HEK293 (cell line): ENCODE results near the gene JPH4.

Experiments
- PRDM1 ChIP-seq: fragments of 450-650 bp; formaldehyde crosslinking; IDR thresholded peaks from 2 replicates; pipeline ENCODE4; 2016; ENCODE audit warnings: missing biosample characterization, missing genetic modification characterization
- ZBTB49 ChIP-seq: fragments of 450-650 bp; formaldehyde crosslinking; IDR thresholded peaks from 2 replicates; pipeline ENCODE4 v1.5.1; 2016; ENCODE audit warnings: missing biosample characterization, missing genetic modification characterization, low read depth
- ZFP3 ChIP-seq: fragments of 450-650 bp; formaldehyde crosslinking; IDR thresholded peaks from 2 replicates; pipeline ENCODE4 v1.5.1; 2016; ENCODE audit warnings: low read depth, missing biosample characterization, missing genetic modification characterization
- ZNF529 ChIP-seq: fragments of 450-650 bp; formaldehyde crosslinking; IDR thresholded peaks from 2 replicates; pipeline ENCODE4 v1.5.1; 2017; ENCODE audit warnings: missing genetic modification characterization, missing biosample characterization; ENCODE audit not compliant: insufficient replicate concordance
- ZNF558 ChIP-seq: fragments of 450-650 bp; formaldehyde crosslinking; IDR thresholded peaks from 2 replicates; pipeline ENCODE4 v1.5.1; 2016; ENCODE audit warnings: missing biosample characterization, missing genetic modification characterization
- ZNF600 ChIP-seq: fragments of 450-650 bp; formaldehyde crosslinking; IDR thresholded peaks from 2 replicates; pipeline ENCODE4 v1.5.1; 2016; ENCODE audit warnings: missing biosample characterization, missing genetic modification characterization
- TF ChIP-seq, protein P1 (sequence below): fragments of 450-650 bp; formaldehyde crosslinking; IDR thresholded peaks from 2 replicates; pipeline ENCODE4 v1.5.1; 2016; ENCODE audit warnings: missing biosample characterization, missing genetic modification characterization
- TF ChIP-seq, protein P2 (sequence below): fragments of 450-650 bp; formaldehyde crosslinking; IDR thresholded peaks from 2 replicates; pipeline ENCODE4 v1.5.1; 2016; ENCODE audit warnings: missing biosample characterization, missing genetic modification characterization, borderline replicate concordance
- TF ChIP-seq, protein P3 (sequence below): fragments of 450-650 bp; formaldehyde crosslinking; IDR thresholded peaks from 2 replicates; pipeline ENCODE4 v1.5.1; 2016; ENCODE audit warnings: missing biosample characterization, missing genetic modification characterization

DNA sequence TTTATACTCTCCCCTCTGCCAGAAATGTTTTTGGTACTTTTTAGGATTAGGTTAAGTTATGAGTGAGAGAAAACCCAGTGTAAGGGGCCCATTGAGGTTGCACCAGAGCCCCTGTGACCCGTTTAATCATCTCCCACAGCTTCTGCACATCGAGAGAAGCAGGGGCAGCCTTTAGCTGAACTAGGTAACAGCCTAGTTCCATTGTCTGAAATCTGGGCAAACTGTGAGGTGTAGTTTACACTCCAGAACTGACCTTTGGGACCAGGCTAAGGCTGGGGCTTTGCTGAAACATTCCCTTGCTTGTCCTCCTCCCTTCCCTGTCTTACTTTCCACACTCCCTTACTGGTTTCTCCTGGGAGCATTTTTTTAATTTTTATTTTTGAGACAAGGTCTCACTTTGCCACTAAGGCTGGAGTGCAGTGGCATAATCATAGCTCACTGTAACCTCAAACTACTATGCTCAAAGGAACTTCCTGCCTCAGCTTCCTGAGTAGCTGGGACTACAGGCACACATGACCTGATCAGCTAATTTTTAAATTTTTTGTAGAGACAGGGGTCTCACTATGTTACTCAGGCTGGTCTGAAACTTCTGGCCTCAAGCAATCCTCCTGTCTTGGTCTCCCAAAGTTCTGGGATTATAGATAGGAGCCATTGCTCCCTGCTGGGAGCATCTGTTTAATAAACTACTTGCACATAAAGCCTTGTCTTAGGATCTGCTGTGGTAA, 31.7 kb upstream of the JPH4 start:
- no peak for TF ChIP-seq ZNF529 (tag by site-specific recombination)
- no peak for TF ChIP-seq ZFP3 (tag by site-specific recombination)
- TF ChIP-seq, protein P1, sequence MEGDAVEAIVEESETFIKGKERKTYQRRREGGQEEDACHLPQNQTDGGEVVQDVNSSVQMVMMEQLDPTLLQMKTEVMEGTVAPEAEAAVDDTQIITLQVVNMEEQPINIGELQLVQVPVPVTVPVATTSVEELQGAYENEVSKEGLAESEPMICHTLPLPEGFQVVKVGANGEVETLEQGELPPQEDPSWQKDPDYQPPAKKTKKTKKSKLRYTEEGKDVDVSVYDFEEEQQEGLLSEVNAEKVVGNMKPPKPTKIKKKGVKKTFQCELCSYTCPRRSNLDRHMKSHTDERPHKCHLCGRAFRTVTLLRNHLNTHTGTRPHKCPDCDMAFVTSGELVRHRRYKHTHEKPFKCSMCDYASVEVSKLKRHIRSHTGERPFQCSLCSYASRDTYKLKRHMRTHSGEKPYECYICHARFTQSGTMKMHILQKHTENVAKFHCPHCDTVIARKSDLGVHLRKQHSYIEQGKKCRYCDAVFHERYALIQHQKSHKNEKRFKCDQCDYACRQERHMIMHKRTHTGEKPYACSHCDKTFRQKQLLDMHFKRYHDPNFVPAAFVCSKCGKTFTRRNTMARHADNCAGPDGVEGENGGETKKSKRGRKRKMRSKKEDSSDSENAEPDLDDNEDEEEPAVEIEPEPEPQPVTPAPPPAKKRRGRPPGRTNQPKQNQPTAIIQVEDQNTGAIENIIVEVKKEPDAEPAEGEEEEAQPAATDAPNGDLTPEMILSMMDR (tag by site-specific recombination) = no peak
- TF ChIP-seq, protein P2, sequence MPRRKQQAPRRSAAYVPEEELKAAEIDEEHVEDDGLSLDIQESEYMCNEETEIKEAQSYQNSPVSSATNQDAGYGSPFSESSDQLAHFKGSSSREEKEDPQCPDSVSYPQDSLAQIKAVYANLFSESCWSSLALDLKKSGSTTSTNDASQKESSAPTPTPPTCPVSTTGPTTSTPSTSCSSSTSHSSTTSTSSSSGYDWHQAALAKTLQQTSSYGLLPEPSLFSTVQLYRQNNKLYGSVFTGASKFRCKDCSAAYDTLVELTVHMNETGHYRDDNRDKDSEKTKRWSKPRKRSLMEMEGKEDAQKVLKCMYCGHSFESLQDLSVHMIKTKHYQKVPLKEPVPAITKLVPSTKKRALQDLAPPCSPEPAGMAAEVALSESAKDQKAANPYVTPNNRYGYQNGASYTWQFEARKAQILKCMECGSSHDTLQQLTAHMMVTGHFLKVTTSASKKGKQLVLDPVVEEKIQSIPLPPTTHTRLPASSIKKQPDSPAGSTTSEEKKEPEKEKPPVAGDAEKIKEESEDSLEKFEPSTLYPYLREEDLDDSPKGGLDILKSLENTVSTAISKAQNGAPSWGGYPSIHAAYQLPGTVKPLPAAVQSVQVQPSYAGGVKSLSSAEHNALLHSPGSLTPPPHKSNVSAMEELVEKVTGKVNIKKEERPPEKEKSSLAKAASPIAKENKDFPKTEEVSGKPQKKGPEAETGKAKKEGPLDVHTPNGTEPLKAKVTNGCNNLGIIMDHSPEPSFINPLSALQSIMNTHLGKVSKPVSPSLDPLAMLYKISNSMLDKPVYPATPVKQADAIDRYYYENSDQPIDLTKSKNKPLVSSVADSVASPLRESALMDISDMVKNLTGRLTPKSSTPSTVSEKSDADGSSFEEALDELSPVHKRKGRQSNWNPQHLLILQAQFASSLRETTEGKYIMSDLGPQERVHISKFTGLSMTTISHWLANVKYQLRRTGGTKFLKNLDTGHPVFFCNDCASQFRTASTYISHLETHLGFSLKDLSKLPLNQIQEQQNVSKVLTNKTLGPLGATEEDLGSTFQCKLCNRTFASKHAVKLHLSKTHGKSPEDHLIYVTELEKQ (tag by site-specific recombination) = no peak
- TF ChIP-seq, protein P3, sequence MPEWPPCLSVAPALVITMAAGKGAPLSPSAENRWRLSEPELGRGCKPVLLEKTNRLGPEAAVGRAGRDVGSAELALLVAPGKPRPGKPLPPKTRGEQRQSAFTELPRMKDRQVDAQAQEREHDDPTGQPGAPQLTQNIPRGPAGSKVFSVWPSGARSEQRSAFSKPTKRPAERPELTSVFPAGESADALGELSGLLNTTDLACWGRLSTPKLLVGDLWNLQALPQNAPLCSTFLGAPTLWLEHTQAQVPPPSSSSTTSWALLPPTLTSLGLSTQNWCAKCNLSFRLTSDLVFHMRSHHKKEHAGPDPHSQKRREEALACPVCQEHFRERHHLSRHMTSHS (tag by site-specific recombination) = no peak
- TF ChIP-seq ZBTB49 (tag by site-specific recombination) = no peak
- TF ChIP-seq ZNF600 (tag by site-specific recombination) = no peak
- TF ChIP-seq PRDM1 (tag by site-specific recombination) = no peak
- TF ChIP-seq ZNF558 (tag by site-specific recombination) = no peak
